GM12801 (cell line): Measurements from ENCODE around the gene SLC36A2.

Experiments used
- TF ChIP-seq, protein P1 (sequence below): IDR thresholded peaks from one replicate; pipeline ENCODE4 v1.5.1; 2011; ENCODE audit warnings: control low read depth; ENCODE audit not compliant: insufficient read length; ENCODE audit errors: extremely low read depth

The SLC36A2 gene

DNA sequence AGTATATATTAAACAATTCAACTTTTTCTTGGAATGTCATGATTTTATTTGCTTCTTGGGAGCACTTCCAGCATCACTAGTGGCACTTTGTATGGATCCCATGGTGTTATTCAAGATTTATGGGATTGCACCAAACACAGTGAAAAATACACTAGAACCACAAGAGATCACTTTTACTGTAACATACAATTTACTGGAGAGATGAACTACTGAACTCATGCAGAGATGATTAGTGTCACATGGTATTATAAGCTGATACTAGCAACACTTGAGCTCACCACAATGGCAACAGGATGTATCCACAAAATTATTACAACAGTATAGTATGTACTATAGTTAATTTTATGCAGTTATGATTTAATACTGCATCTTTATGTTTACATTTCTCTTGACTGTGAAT, 16.3 kb upstream of the SLC36A2 start:
- TF ChIP-seq, protein P1, sequence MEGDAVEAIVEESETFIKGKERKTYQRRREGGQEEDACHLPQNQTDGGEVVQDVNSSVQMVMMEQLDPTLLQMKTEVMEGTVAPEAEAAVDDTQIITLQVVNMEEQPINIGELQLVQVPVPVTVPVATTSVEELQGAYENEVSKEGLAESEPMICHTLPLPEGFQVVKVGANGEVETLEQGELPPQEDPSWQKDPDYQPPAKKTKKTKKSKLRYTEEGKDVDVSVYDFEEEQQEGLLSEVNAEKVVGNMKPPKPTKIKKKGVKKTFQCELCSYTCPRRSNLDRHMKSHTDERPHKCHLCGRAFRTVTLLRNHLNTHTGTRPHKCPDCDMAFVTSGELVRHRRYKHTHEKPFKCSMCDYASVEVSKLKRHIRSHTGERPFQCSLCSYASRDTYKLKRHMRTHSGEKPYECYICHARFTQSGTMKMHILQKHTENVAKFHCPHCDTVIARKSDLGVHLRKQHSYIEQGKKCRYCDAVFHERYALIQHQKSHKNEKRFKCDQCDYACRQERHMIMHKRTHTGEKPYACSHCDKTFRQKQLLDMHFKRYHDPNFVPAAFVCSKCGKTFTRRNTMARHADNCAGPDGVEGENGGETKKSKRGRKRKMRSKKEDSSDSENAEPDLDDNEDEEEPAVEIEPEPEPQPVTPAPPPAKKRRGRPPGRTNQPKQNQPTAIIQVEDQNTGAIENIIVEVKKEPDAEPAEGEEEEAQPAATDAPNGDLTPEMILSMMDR, result no peak

DNA sequence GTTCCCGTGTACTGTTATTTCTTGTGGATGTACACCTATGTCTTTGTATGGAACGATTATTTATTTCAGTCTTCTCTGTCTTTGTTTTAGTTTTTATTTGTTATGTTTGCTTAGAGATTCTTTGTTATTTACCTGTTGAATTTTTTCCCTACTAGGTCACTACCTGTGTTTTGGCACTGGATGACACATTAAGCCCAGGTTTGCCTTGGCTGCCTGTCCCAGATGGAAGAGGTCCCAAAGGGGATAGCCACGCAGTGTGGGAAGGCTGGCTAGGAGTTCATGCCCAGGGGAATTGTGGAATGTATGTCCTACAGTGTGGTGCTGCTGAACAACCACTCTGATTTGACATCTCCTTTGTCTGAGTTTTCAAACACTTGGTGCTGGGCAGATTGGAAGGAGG, 15.6 kb upstream of the SLC36A2 start:
- TF ChIP-seq, protein P1, result no peak

DNA sequence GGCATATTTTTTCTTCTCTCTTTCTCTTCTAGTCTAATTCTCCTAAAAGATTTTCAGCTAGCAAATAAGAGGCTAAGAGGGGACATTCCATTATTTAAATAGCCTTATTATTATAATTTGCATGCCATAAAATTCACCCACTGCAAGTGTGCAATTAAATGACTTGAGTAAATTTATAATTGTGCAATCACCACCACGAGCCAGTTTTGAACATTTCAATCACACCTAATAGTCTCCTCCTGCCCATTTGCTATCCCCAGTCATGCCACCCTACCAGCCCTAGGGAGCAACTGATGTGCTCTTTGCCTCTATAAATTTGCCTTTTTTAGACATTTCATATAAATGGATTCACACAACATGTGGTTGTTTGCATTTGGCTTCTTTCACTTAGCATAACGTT, 12.0 kb upstream of the SLC36A2 start:
- TF ChIP-seq, protein P1, result no peak

DNA sequence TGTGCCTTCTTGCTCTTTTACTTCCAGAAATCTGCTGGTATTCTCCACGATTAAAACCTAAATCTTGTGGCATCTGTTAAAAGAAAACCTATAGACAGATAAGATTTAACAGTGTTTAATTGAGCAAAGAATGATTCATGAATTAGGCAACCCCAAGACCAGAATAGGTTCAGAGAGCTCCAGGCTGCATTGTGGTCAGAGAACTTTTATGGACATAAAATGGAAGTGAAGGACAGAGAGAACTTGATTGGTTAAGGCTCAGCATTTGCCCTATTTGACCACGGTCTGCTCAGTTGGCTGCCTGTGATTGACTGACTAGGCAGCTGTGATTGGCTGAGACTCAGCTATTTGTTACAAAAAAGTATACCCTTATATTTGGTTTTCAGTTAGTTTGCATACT, 10.4 kb upstream of the SLC36A2 start:
- TF ChIP-seq, protein P1, result no peak

DNA sequence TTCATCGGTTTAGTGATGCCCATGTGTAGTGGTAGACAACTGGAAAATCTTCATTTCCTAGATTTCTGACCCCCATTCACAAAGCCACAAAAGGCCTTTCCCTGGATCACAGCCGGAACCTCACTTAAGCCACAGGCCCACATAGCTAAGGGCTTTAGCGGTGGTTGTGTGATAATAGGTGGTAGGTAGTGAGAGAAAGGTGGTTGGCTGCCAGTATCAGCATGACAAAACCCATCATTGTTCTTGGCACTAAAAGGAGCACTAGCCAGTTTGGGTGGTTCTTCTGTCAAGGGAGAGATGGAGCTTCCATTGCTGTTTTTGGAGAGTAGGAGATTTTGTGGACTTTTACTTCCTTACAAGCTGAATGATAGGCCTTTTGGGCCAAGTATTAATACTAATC, 9.7 kb upstream of the SLC36A2 start:
- TF ChIP-seq, protein P1, result no peak

DNA sequence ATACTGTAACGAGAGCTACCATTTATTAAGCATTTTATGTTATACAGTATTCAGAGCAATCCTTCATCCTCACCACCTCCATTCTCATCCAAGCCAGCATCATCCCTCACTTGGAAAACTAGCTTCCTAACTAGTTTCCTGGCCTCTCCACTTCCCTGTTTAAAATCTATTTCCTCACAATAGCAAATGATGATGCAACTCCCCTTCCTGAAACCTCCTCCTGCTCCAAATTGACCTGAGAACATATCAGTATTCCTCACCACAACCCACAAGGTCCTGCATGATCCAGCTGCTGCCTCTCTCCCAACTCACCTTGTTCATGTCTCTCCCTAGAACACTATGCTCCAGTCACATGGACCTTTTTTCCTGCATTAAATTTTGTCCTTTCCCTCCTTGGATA, 4.3 kb upstream of the SLC36A2 start:
- TF ChIP-seq, protein P1, result no peak

DNA sequence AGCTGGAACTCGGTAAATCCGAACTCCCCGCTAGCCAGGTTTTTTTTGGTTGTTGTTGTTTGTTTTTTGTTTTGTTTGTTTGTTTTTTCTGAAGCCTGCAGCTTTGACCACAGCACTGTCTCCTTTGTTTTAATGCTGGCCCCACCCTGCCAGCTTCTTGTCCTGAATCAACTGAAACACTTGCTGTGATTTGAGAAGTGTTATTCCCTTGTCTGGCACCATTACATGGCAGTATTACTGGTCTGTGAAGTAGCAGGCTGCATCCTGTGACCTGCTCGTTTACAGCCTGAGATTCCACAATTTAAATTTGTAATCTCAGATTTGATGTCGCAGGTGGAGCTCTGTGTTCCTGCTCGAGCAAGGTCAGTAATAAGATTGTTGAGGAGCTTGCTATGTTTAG, 1.4 kb upstream of the SLC36A2 start:
- TF ChIP-seq, protein P1, result no peak
